NCI-H2227 treated with DMSO at 0.1 percent for 48 hours (cell line): ENCODE data around the gene RPL19.

Experiments
- DNase-seq: peaks from one replicate; lab custom pipeline; 2025; lab: John Stamatoyannopoulos, UW

Gene RPL19

GRCh38 chr17:39173080-39173479, 27.0 kb upstream of the RPL19 start:
- no peak for DNase-seq

- no peak for DNase-seq
Observed at GRCh38 chr17:39173526-39174274, 26.4 kb upstream of the RPL19 start.

GRCh38 chr17:39174920-39175694, 25.0 kb upstream of the RPL19 start:
- DNase-seq: peak; percentile 73

DNA sequence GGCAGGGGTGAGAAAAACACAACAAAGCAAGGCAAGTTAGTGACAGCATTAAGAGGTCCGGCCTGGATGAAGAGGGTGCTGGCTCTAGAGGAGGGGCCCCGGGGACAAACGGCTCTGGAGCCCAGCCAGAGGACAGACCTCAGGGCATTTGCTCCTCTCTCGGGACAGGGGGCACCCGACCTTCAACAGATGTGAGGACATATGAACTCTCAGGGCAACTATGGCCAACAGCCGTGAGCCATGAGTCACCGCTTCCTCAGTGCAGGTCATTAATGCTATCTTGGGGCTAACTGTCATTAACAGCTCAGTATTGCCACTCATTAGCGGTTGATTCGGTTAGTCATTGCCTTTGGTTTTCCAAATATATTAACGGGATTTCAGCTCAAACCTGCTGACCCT, 24.4 kb upstream of the RPL19 start:
- no peak for DNase-seq

DNA sequence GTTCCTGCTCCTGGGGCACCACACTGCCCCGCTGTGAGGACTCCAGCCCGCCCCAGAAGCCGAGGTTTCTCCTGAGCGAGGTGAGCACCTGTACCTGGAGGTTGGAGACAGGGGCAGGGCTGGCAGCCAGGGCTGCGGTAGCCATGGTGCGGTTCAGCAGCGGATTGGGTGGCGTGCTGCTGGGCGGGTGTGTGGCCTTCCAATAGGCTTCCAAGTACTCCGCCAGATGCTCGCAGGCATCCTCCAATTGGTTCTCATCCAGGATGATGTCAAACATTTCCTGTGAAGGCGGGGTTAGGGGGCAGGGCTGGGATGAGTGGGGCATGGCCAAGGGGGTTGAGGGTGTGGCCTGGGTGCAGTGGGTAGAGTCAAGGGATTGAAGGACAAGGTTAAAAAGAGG, 22.8 kb upstream of the RPL19 start:
- DNase-seq: no peak

GRCh38 chr17:39178536-39178935, 21.5 kb upstream of the RPL19 start:
- DNase-seq: no peak

GRCh38 chr17:39181303-39181702, 18.8 kb upstream of the RPL19 start:
- no peak for DNase-seq

DNA sequence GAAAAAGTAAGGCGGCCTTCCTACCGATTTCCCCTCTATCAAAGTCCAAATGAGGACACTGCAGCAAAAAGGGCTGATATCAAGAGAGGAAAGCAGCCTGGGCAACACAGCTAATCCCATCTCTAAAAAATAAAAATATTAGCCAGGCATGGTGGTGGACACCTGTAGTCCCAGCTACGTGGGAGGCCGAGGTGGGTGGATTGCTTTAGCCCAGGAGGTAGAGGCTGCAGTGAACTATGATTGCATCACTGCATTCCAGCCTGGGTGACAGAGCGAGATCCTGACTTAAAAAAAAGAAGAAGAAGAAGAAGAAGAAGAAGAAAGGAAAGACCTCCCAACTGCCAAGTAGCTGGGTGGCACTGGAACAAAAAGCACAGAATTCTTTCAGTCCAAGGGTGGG, 17.0 kb upstream of the RPL19 start:
- no peak for DNase-seq

GRCh38 chr17:39183720-39184119, 16.4 kb upstream of the RPL19 start:
- no peak for DNase-seq

- DNase-seq: no peak
Observed at GRCh38 chr17:39186481-39187002, 13.5 kb upstream of the RPL19 start.

DNA sequence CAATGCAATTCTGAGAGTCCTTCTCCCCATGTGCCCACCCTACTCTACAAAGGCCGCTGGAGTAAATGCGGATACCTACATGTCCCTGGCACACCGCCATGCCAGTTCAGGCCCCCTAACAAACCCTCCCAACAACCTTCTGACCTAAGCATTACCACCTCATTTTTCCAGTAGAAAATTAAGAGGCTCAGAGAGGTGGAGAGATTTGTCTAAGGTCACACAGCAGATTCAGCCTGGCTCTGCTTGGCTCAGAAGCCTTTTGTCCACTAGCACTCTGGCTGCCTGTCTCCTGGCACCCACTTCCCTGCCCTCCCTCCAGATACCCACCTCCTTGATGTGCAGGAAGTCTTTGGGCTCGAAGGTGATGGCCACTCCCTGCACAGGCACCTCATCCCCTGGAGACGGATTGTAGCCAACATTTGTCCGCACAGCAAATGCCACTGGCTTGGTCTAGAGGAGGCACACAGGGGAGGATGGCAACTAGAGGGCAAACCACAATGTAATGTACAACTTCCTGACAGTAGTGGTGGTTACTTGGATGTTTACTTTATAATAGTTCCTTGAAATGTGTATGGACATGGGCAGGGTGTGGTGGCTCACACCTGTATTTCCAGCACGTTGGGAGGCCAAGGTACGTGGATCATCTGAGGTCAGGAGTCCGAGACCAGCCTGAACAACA, 12.8 kb upstream of the RPL19 start:
- DNase-seq: no peak

DNA sequence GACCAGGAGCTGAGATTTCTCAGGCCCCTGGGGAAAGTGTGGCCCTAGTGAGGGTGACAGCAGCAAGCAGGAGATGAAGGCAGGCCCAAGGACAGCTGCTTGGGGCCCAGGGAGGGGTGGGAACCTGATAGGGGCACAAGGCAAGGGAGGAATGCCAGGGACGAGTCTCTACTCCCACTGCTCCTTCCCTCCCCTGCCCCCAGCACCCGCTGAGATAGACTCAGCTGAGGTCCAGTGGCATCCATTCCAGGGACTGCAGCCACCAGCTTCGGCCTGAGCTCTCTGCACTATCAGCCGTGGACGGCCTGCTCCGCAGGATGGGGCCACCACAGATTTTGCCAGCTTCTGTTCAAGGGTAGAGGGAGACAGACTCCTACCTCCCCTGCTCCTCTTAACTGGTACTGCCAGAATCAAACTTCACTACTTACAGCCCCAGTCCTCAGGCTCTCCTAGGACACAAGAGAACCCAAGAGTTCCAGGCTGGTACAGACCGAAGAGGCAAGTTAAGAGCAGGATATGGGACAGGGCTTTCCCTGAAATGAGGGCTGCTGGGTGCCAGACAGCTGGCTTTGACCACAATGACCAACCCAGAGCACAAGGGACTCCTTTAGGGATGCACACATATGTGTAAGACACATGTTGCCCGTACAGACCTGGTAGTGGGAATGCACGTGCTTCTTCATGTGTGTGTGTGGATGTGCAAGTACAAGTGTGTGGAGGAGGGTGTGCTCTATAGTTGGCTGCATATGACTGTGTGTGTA, 8.2 kb upstream of the RPL19 start:
- no peak for DNase-seq

DNA sequence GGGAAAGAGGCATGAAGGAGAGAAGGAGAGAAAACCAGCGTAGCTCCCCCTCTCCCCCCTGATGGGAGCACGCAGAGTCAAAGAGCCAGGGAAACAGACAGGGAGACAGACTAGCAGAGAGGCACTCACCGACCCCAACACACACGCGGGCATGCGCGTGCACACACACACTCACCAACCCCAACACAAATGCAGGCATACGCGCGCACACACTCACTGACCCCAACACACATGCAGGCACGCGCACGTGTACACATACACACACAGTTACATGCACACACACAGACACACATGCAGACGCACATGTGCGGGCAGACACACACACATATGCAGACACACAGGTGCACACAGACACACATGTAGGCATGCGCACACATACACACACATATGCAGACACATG, 7.2 kb upstream of the RPL19 start:
- DNase-seq: no peak

GRCh38 chr17:39193346-39193745, 6.7 kb upstream of the RPL19 start:
- no peak for DNase-seq

DNA sequence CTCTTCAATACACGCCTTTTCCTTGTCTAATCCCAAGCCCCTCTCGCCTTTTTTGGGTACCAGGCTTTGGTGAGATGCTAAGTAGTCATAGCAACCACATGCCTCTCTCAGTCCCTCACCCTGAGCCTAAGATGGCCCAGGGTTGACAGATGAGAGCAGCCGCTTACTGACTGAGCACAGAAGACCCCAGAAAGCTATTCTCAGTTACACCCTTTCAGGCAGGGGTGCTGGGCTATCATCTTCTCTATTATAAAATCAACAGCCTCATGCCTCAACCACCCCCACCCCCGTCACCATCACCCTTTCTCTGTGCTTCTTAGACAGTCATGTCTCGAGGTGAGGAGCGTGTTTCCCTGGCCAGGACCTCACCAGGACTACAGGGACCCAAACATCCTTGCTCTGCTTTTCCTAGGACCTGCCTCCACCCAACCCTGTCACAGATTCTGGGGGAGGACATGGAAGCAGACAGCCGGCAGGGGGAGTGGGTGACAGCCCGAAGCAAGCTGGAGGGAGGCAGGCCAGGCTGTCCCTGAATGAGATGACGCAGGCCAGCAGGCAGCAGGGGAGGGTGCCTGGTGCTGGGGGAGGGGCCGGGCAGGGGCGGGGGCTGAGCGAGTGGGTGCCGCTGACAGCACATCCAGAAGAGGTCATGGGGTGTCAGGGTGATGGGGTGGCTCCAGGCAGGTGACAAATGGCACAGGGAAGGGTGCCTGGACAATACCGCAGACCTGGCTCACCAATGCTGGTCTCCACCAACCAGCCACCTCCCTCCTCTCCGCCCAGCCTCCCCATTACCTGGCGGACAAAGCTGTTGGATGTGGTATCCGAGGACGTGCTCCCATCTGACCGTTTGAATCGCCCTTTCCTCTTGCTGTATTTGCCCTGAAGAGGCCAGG, 5.7 kb upstream of the RPL19 start:
- DNase-seq: peak; percentile 38

DNA sequence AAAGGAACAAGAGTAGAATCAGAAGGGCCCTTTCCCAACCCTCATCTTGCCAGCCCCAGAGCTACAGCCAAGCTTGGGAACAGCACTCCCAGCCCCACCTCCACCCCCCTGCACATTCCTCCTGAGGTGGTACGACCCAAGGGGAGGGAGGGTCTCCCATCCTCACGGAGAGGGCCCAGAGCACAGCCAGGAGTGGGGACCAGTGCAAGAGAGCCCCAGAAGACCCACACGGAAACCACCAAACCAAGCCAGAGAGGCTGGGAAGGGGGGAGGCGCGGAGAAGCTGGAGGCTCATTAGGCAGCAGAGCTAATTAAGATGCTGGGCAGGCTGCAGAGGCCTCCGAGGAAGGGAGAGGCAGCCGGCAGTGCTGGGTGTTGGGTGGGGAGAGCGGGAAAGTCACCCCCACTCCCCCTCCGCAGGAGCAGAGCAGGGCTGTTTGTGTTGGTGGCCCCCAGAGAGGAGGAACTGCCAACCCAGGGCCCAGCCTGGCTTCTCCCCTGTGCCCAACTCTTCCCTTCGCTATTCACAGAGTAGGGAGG, 5.0 kb upstream of the RPL19 start:
- DNase-seq: no peak

- DNase-seq: no peak
Observed at GRCh38 chr17:39195568-39196160, 4.4 kb upstream of the RPL19 start.

DNA sequence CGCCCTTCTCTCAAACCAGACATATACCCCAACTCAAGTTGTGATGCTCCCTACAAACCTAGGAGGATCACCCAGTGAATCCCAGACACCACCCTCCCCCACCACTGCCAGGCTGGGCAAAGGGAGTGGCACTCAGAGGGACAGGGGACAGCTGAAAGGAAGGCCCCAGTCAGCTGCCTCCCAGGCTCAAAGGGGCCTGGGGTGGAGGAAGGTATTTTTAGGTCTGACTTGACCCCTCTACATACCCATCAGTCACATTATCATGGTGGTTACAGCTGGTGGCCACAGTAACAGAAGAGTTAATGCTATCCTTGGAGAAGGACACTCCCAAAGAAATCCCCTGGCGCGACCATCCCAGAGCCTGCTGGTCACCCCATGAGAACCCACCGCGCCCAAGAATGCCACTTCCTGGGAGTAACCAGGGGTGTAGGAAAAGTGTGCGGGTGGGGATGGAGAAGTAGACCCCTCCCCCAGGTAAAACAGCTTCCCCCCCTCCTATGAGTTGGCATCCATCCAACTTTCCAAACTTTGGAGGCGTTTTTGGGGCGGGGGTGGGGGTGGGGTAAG, 3.8 kb upstream of the RPL19 start:
- no peak for DNase-seq

DNA sequence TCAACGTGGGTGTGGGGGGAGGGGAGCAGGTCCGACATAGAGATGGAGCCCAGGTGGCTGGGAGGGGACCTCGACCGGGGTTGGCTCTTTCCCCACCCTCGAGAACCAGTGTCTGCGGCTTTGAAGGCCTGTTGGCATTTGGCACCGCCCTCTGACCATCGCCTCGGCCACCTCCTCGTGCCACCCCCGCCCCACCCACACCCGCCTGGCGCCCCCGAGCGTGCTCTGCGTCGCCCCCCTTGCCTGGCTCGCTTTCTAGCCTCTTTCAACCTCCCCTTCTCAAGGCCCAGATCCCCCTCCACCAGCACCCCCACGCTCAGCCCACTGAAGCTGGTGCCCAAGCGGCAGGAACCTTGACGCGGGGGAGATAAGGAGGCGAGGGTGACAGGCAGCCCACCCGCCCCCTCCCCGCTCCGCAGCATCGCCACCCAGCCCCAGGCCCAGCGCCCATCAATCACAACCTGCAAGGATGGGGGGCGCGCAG, 3.2 kb upstream of the RPL19 start:
- DNase-seq: peak; percentile 15
